Kidney (tissue), 14 donors: Measurements from ENCODE around the gene UTS2R. TPM values are rescaled to one million over a fixed set of nuclear protein-coding genes. Genes with fewer than 3 reads are reported as not detected.
"Not testable (repeated sequence)": the region's sequence is repeated elsewhere in the genome, so short reads cannot be mapped to it uniquely, and the experiment has no call there.

ENCODE experiments used
- DNase-seq, 5 donors: peaks; one replicate each; pipeline ENCODE4 v3.0.0-alpha.2; 2013 to 2020
- FAIRE-seq: peaks from 2 replicates; lab custom pipeline; 2012; peaks lifted over from hg19 to GRCh38; lab: Jason Lieb, UNC
- H3K27ac ChIP-seq, 2 donors: one replicate each; pipeline ENCODE4 v1.7.0; 2013; ENCODE audit warnings: low read depth in 2 of 2, low read length in 2 of 2, inconsistent platforms in 1 of 2
- H3K27me3 ChIP-seq: one replicate; pipeline ENCODE4 v1.7.1; 2013; ENCODE audit warnings: low read length, inconsistent platforms; ENCODE audit not compliant: control insufficient read depth, insufficient read depth
- H3K36me3 ChIP-seq, 3 donors: one replicate each; pipeline versions ENCODE4 v1.7.0 to v1.7.1; 2013; ENCODE audit warnings: low read length in 3 of 3, control low read depth in 1 of 3, inconsistent platforms in 1 of 3; ENCODE audit not compliant: insufficient read depth in 3 of 3, control insufficient read depth in 2 of 3
- H3K4me1 ChIP-seq, 3 donors: one replicate each; pipeline versions ENCODE4 v1.7.0 to v1.7.1; 2013; ENCODE audit warnings: low read length in 3 of 3, inconsistent platforms in 1 of 3, low read depth in 1 of 3; ENCODE audit not compliant: control insufficient read depth in 2 of 3, insufficient read depth in 2 of 3
- H3K4me3 ChIP-seq, 3 donors: one replicate each; pipeline versions ENCODE4 v1.7.0 to v1.8.1; 2013; ENCODE audit warnings: low read length in 3 of 3, control low read depth in 1 of 3, inconsistent platforms in 1 of 3
- H3K9ac ChIP-seq, 3 donors: one replicate each; pipeline versions ENCODE4 v1.7.0 to v1.7.1; 2013; ENCODE audit warnings: low read length in 3 of 3, control low read depth in 1 of 3, inconsistent platforms in 1 of 3
- H3K9me3 ChIP-seq, 3 donors: one replicate each; pipeline versions ENCODE4 v1.7.0 to v1.7.1; 2013; ENCODE audit warnings: low read length in 3 of 3, control low read depth in 1 of 3, inconsistent platforms in 1 of 3; ENCODE audit not compliant: control insufficient read depth in 2 of 3, insufficient read depth in 1 of 3
- intact Hi-C: fragments of 100-400 bp; cut with DNase I; formaldehyde crosslinking; loops from one replicate; pipeline ENCODE4 v1.11.1; 2022
- polyA plus RNA-seq: library from polyadenylated mRNA; stranded (reverse); fragments of 350-450 nt; fragmentation: Illumina TruSeq; extraction: RNeasy Lipid Tissue Mini Kit (QIAGEN cat#74804); gene quantifications from one replicate; pipeline ENCODE4 v1.2.3, GENCODE V29; 2014; ENCODE audit warnings: low read depth, low replicate concordance; ENCODE audit not compliant: insufficient read depth
- total RNA-seq: library from RNA; stranded (reverse); fragmentation: NEBNext Ultra II Directional; extraction: Animal tissue kit (Norgen Biotek cat#: 25700); gene quantifications from one replicate; pipeline ENCODE4 v1.2.1, GENCODE V29; 2021
- TF ChIP-seq, protein P1 (sequence below): IDR thresholded peaks from 3 replicates; pipeline ENCODE4 v1.5.1; 2012; ENCODE audit warnings: mild to moderate bottlenecking, moderate library complexity, borderline replicate concordance; ENCODE audit not compliant: insufficient read depth; ENCODE audit errors: extremely low read depth
- donor health status: control.
- donor health status: control.
- donor health status: control.
- donor health status: control.
- donor health status: control.
- donor health status: DM: yes; HTN: yes; CAD: no.
- donor health status: Normal renal cell carcinoma (clear cell type).

Gene UTS2R
- total and polyA plus RNA-seq, 2 donors from 2014 or later = not detected

DNA sequence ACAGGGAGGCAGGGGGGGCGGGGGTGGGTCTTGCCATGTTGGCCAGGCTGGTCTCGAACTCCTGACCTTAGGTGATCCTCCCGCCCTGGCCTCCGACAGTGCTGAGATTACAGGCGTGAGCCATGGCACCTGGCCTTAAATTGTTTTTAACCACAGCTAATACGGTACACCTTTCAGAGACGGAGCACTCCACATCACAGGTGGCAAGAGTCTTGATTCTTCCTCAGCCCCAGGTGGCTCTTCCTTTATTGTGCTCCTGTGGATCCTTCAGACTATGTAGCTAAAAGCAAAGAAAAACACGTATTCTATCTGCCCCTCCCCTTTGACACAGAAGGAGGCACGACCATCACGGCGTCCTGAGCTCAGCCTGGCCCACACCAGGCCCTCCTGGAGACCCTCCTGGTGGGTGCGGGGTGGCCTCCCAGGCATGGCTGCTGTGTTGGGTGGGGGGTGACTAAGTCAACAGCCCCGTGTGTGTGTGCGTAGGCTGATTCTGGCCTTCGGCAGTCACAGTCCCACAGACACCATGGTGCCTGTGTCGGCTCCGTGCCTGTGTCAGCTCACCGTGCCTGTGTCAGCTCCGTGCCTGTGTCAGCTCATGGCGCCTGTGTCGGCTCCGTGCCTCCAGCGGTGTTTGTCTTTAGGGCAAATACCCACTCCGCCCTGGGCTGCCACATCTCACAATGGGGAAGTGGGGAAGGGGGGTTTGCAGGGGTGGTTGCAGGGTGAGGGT, 27.2 kb upstream of the UTS2R start:
- Histone ChIP-seq H3K27ac (no peak overlapping the region), H3K27me3 (no peaks in the 10 kb centered on the region), H3K9me3 (no peaks in the 10 kb centered on the region), H3K9ac (no peak overlapping the region), H3K4me1 (peaks cover 0 to 3% (median 0%) of the 10 kb centered on the region in 3 donors), H3K4me3 (no peak overlapping the region), H3K36me3 (no peaks in the 10 kb centered on the region)
- TF ChIP-seq, protein P1, sequence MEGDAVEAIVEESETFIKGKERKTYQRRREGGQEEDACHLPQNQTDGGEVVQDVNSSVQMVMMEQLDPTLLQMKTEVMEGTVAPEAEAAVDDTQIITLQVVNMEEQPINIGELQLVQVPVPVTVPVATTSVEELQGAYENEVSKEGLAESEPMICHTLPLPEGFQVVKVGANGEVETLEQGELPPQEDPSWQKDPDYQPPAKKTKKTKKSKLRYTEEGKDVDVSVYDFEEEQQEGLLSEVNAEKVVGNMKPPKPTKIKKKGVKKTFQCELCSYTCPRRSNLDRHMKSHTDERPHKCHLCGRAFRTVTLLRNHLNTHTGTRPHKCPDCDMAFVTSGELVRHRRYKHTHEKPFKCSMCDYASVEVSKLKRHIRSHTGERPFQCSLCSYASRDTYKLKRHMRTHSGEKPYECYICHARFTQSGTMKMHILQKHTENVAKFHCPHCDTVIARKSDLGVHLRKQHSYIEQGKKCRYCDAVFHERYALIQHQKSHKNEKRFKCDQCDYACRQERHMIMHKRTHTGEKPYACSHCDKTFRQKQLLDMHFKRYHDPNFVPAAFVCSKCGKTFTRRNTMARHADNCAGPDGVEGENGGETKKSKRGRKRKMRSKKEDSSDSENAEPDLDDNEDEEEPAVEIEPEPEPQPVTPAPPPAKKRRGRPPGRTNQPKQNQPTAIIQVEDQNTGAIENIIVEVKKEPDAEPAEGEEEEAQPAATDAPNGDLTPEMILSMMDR = no peak
- FAIRE-seq (no peak), DNase-seq (no peak)
- intact Hi-C loops = no loop called here

DNA sequence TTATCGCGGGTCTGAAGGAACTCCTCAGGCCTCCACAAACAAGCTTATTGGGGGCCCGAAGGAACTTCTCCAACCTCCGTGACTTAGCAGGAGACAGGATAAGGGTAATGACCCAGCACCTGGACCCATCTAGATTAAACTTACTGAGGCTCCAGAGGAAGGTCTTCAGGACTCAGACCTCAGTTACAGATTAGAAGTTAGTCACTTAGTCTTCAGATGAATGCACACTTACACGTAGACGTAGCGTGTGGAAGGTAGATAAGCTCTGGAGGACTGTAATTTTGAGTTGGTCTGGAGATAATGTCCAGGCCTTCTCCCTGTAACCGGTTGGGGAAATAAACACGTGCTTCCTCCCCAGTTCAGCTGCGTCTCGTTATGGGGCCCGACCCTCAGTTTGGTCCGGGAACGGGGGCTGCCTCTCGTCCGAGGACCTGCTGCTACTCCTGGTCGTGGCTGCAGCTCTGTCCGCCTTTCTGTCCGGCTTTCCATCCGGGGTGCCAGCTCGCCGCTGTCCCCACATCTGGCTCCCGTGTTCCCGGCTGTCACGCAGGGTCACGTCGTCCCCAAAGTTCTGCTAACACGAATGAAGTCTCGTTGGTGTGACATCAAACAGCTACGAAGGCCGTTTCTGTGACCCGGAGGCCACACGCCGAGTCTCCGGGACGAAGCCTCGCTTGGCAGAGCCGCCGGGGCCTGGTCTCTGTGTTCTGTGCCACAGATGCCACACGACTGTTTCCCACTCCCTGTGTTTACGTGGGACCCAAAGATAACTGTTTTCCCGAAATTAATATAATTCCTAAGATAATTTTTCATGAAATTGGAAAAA, 26.2 kb upstream of the UTS2R start:
- Histone ChIP-seq H3K27ac (no peak overlapping the region), H3K4me3 (no peak overlapping the region), H3K9ac (no peak overlapping the region), H3K4me1 (no peaks in the 10 kb centered on the region), H3K27me3 (no peaks in the 10 kb centered on the region), H3K36me3 (no peaks in the 10 kb centered on the region), H3K9me3 (no peaks in the 10 kb centered on the region)
- intact Hi-C loops = no loop called here
- TF ChIP-seq, protein P1 = no peak
- DNase-seq (no peak), FAIRE-seq (no peak)

DNA sequence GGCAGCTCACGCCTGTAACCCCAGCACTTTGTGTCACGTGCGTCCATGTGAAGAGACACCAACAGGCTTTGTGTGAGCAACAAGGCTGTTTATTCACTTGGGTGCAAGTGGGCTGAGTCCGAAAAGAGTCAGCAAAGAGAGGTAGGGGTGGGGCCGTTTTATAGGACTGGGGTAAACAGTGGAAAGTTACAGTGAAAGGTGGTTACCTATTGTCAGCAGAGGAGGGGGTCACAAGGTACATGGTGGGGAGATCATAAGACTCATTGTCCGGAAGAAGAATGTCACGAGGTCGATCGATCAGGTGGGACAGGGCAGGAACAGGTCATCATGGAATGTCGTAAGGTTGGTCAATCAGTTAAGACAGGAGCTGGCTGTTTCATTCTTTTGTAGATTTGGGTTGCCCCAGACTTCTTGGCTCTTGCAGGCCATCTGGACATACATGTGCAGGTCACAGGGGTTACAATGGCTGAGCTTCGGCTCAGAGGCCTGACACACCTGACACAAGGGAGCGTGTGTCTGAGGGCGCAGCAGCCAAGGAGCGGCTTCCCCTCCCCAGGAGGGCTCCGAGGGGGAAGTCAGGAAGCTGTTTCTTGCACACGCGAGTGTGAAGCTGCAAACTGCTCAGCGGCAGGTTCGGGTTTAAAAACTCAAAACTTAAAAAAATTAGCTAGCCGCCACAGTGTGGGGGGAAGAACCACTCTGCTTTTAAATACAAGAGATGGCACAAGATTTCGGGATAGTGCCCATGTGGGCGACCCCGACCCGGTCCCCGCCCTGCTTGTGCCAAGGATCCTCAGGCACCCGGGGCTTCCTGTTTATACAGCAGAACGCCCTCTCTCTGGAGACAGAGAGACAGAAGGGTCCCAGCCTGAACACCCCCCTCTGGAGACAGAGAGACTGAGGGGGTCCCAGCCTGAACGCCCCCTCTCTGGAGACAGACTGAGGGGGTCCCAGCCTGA, 24.9 kb upstream of the UTS2R start:
- Histone ChIP-seq H3K4me1 (no peaks in the 10 kb centered on the region), H3K4me3 (no peak overlapping the region), H3K27ac (no peak overlapping the region), H3K27me3 (no peaks in the 10 kb centered on the region), H3K36me3 (no peaks in the 10 kb centered on the region), H3K9me3 (no peaks in the 10 kb centered on the region), H3K9ac (no peak overlapping the region)
- TF ChIP-seq, protein P1 = no peak
- FAIRE-seq (no peak), DNase-seq (no peak)
- intact Hi-C loops = no loop called here

DNA sequence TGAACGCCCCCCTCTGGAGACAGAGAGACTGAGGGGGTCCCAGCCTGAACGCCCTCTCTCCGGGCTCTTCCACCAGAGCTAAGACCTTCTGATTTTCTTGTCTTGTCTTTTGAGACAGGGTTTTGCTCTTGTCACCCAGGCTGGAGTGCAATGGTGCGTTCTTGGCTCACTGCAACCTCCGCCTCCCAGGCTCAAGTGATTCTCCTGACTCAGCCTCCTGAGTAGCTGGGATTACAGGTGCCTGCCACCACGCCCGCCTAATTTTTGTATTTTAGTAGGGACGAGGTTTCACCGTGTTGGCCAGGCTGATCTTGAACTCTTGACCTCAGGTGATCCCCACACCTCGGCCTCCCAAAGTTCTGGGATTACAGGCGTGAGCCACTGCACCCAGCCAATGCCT, 23.6 kb upstream of the UTS2R start:
- H3K27me3 ChIP-seq, DNase-seq, H3K27ac ChIP-seq, H3K4me1 ChIP-seq, H3K36me3 ChIP-seq, intact Hi-C loops, FAIRE-seq, H3K9ac ChIP-seq, H3K9me3 ChIP-seq, H3K4me3 ChIP-seq: not testable (repeated sequence)
